ENCODE data around the gene PALLD. TPM values are rescaled to one million over a fixed set of nuclear protein-coding genes. Genes with fewer than 3 reads are reported as not detected.

Gene PALLD
- total and polyA plus RNA-seq, 3 donors from 2014 or later: 138 to 156 (median 146) TPM

DNA sequence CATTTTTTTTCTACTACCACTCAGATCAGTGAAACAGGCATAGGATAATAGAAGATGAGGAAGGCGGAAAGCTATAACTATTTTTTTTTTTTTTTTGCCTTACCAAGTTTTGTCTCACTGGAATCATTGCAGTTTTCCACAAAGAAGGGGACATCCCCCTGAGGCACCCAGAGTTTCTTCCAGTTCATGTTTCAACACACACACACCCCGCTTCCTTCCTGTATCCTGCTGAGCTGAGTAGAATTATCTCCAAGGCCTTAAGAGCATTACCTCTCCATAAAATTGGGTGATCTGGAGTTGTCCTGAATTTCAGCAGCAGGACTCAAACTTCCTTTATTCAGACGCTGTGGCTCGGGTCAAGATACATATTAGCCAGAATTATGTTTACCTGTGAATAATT is 111.9 kb downstream of the PALLD start:
- H3K36me3 ChIP-seq (ENCODE audit: low read depth, missing control alignments): no peaks in the 10 kb centered on the region
- no peak for TF ChIP-seq POLR2A (IDR thresholded peaks at IDR 0.05)
- TF ChIP-seq, protein P1, sequence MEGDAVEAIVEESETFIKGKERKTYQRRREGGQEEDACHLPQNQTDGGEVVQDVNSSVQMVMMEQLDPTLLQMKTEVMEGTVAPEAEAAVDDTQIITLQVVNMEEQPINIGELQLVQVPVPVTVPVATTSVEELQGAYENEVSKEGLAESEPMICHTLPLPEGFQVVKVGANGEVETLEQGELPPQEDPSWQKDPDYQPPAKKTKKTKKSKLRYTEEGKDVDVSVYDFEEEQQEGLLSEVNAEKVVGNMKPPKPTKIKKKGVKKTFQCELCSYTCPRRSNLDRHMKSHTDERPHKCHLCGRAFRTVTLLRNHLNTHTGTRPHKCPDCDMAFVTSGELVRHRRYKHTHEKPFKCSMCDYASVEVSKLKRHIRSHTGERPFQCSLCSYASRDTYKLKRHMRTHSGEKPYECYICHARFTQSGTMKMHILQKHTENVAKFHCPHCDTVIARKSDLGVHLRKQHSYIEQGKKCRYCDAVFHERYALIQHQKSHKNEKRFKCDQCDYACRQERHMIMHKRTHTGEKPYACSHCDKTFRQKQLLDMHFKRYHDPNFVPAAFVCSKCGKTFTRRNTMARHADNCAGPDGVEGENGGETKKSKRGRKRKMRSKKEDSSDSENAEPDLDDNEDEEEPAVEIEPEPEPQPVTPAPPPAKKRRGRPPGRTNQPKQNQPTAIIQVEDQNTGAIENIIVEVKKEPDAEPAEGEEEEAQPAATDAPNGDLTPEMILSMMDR (IDR thresholded peaks at IDR 0.05): no peak
- H3K27ac ChIP-seq: no peak overlapping the region
- intact Hi-C loops (cut with DNase I; ENCODE audit: low total_unique reads): no loop called here
- 89 to 90% methylated on average over 4 of the region's 4 CpGs for WGBS, 2 donors
- H3K4me3 ChIP-seq: no peak overlapping the region
- no peaks in the 10 kb centered on the region for H3K27me3 ChIP-seq
- no peak for DNase-seq
- no peaks in the 10 kb centered on the region for H3K4me1 ChIP-seq
- no peaks in the 10 kb centered on the region for H3K9me3 ChIP-seq

DNA sequence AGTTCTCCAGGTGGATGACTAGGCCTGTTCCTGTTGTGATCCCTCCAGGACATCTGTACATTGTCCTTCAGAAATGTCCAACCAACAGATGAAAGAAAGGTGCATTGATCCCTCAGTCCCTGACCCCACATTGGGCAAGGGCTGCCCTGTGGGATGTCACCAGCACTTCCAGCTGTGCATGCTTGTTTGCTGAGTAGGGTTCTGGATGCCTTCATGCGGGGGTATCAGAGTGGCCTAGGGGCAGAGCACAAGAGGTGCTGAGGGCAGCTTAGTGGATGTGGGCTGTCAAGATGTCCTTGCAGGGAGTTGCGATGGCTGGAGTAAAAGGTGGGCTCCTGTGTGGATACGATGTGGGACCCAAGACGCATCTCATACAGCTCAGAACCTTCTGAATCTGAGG is 112.5 kb downstream of the PALLD start:
- no peak overlapping the region for H3K4me3 ChIP-seq
- no peaks in the 10 kb centered on the region for H3K9me3 ChIP-seq
- 83 to 95% methylated on average over 4 of the region's 4 CpGs for WGBS, 2 donors
- H3K4me1 ChIP-seq: no peaks in the 10 kb centered on the region
- no peak for DNase-seq
- no peak overlapping the region for H3K27ac ChIP-seq
- intact Hi-C loops (cut with DNase I; ENCODE audit: low total_unique reads): no loop called here
- no peaks in the 10 kb centered on the region for H3K36me3 ChIP-seq (ENCODE audit: low read depth, missing control alignments)
- H3K27me3 ChIP-seq: no peaks in the 10 kb centered on the region
- TF ChIP-seq, protein P1 (IDR thresholded peaks at IDR 0.05): no peak
- no peak for TF ChIP-seq POLR2A (IDR thresholded peaks at IDR 0.05)

DNA sequence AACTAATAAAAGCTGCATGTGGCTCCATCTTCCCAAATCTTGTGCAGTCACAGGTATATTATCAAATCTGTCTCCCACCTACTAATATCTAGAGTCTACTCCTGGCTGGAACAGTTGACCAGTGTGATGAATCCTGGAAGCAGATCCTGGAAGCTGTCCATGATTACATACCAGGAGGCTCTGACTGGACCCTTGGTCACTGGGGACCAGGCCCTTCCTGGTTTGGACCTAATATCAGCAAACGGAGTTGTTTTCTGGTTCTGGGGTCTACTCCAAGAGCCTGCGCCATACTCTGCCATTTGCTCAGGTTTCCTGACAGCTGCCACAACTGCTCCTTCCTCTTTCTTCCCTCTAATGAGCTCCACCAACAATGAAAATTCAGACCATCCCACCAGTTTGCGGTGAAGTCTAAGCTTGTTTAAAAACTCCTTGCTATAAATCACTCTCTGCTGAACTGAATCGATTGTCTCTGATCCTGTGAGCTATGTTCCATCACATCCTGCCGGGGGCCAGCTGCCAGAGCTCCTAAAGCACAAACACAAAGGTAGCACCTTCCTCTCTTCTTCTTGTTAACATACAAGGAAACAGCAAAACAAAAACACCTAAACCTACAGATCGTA is 114.2 kb downstream of the PALLD start:
- H3K36me3 ChIP-seq (ENCODE audit: low read depth, missing control alignments): no peaks in the 10 kb centered on the region
- DNase-seq: no peak
- H3K9me3 ChIP-seq: no peaks in the 10 kb centered on the region
- H3K4me1 ChIP-seq: no peaks in the 10 kb centered on the region
- no peak overlapping the region for H3K4me3 ChIP-seq
- TF ChIP-seq, protein P1 (IDR thresholded peaks at IDR 0.05): no peak
- TF ChIP-seq POLR2A (IDR thresholded peaks at IDR 0.05): no peak
- no peaks in the 10 kb centered on the region for H3K27me3 ChIP-seq
- 74 to 78% methylated on average over 6 of the region's 6 CpGs for WGBS, 2 donors
- intact Hi-C loops (cut with DNase I; ENCODE audit: low total_unique reads): no loop called here
- H3K27ac ChIP-seq: no peak overlapping the region

DNA sequence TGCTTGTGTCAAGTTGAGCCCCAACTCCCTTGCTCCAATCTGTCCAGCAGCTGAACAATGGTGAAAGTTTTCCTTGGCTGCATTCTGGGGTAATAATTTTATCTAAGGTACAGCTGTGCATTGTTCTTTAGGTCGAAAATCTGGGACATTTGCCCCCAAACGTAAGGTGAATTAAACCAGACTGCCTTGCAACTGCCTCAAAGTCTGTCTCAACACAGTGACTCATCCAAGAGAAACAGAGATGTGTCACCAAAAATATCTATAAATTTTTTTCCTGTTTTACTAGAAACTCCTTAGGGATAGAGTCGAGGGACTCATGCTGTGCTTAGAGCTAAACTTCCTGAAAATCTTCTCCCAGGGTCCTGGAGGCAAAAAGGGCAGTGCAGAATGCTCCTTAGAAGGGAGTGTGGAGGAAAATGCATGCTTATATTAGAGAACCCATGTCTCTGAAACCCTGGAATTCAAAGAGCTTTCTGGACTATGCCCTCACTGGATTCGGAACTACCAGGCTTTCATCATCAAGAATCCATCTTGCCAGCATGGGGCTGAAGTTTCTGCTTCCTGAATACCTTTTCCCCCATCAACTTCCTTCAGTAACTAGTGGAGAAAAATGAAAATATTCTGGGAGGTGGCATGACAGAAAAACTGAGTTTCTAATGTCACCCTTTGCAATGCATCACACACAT is 115.7 kb downstream of the PALLD start:
- Histone ChIP-seq H3K36me3 (ENCODE audit: low read depth, missing control alignments) (no peaks in the 10 kb centered on the region), H3K4me1 (no peaks in the 10 kb centered on the region), H3K27ac (no peak overlapping the region), H3K9me3 (no peaks in the 10 kb centered on the region), H3K27me3 (no peaks in the 10 kb centered on the region), H3K4me3 (no peak overlapping the region)
- intact Hi-C loops (cut with DNase I; ENCODE audit: low total_unique reads): no loop called here
- WGBS, 2 donors: 67 to 71% methylated on average over 4 of the region's 4 CpGs
- no peak for DNase-seq
- TF ChIP-seq, protein P1 (IDR thresholded peaks at IDR 0.05): no peak
- TF ChIP-seq POLR2A (IDR thresholded peaks at IDR 0.05): no peak

DNA sequence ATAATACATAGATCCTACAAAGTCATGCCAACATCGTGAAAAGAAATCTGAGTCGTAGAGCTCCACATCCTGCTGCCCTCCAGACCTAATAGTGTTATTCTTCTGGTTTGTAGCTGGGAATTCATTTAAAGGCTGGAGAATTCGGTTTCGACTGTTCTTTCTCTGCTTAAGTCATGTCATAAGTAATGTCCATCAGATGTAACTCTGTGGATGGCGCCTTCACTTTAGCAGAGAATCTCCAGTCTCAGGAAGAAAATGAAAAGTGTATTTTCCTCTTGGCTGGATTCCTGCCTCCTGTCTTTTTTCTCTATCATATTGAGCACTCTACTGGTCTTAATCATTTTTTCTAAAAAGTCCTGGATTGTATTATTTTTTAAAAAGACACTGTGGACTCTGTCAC is 117.0 kb downstream of the PALLD start:
- TF ChIP-seq, protein P1 (IDR thresholded peaks at IDR 0.05): no peak
- TF ChIP-seq POLR2A (IDR thresholded peaks at IDR 0.05): no peak
- intact Hi-C loops (cut with DNase I; ENCODE audit: low total_unique reads): no loop called here
- Histone ChIP-seq H3K4me3 (no peak overlapping the region), H3K27me3 (no peaks in the 10 kb centered on the region), H3K36me3 (ENCODE audit: low read depth, missing control alignments) (no peaks in the 10 kb centered on the region), H3K9me3 (no peaks in the 10 kb centered on the region), H3K4me1 (no peaks in the 10 kb centered on the region), H3K27ac (no peak overlapping the region)
- DNase-seq: no peak
- WGBS, 2 donors: 92 to 94% methylated on average over 5 of the region's 5 CpGs

Data from testis (tissue), 3 donors.